Measurements from ENCODE around the gene COL6A3. TPM values are rescaled to one million over a fixed set of nuclear protein-coding genes. Genes with fewer than 3 reads are reported as not detected.

Gene COL6A3
- total RNA-seq, 1 experiment from 2014 or later: 0.57 TPM

GRCh38 chr2:237390235-237390634, 23.7 kb downstream of the COL6A3 start:
- intact Hi-C loops (cut with micrococcal nuclease; ENCODE audit: unreplicated experiment): no loop called here
- H3K9me2 ChIP-seq (ENCODE audit: insufficient read depth): no peaks in the 10 kb centered on the region
- H3K27ac ChIP-seq: no peak overlapping the region
- no peaks in the 10 kb centered on the region for H3F3A ChIP-seq (ENCODE audit: insufficient read depth, low read depth)
- H4K20me1 ChIP-seq (ENCODE audit: insufficient read depth): no peaks in the 10 kb centered on the region
- H3K36me3 ChIP-seq (ENCODE audit: low read depth): no peaks in the 10 kb centered on the region
- BruUV-seq (replicated peaks): no TSS peak
- H3K4me1 ChIP-seq (replicated peaks; ENCODE audit: insufficient read depth): no peaks in the 10 kb centered on the region
- CTCF ChIA-PET: no interaction called here
- H2AFZ ChIP-seq: no peak overlapping the region
- no peak overlapping the region for H3K4me2 ChIP-seq
- POLR2A ChIA-PET (ENCODE audit: unreplicated experiment): interaction anchor here (0.6 to 0.7 kb wide), 3 partner anchors 19 to 874 kb away, joined by 4 to 6 read pairs (median 5); no protein-coding TSS in a partner anchor
- TF ChIP-seq CTCF (conservative IDR thresholded peaks at IDR 0.05): no peak
- no peak for TF ChIP-seq EZH2 (IDR thresholded peaks at IDR 0.05; ENCODE audit: low read depth)
- H3K27me3 ChIP-seq (ENCODE audit: insufficient read depth, low read depth): peaks cover 76% of the 10 kb centered on the region
- H3K79me2 ChIP-seq (ENCODE audit: low read depth): no peaks in the 10 kb centered on the region
- no peak for DNase-seq
- no peak overlapping the region for H3K4me3 ChIP-seq
- no peaks in the 10 kb centered on the region; the same call in 1 of the 2 replicates for H3K9me3 ChIP-seq (ENCODE audit: insufficient read depth, low read depth)

GRCh38 chr2:237389831-237390230, 24.1 kb downstream of the COL6A3 start:
- TF ChIP-seq EZH2 (IDR thresholded peaks at IDR 0.05; ENCODE audit: low read depth) (no peak), CTCF (conservative IDR thresholded peaks at IDR 0.05) (no peak)
- no peaks in the 10 kb centered on the region for H3K36me3 ChIP-seq (ENCODE audit: low read depth)
- no peaks in the 10 kb centered on the region; the same call in 1 of the 2 replicates for H3K9me3 ChIP-seq (ENCODE audit: insufficient read depth, low read depth)
- ChIA-PET CTCF (no interaction called here), POLR2A (ENCODE audit: unreplicated experiment) (interaction anchor here (0.7 kb wide), 1 partner anchor 875 kb away, joined by 6 read pairs; no protein-coding TSS in a partner anchor)
- peaks cover 76% of the 10 kb centered on the region for H3K27me3 ChIP-seq (ENCODE audit: insufficient read depth, low read depth)
- H4K20me1 ChIP-seq (ENCODE audit: insufficient read depth): no peaks in the 10 kb centered on the region
- BruUV-seq (replicated peaks): no TSS peak
- H3K9me2 ChIP-seq (ENCODE audit: insufficient read depth): no peaks in the 10 kb centered on the region
- no peak overlapping the region for H2AFZ ChIP-seq
- intact Hi-C loops (cut with micrococcal nuclease; ENCODE audit: unreplicated experiment): no loop called here
- no peak for DNase-seq
- no peaks in the 10 kb centered on the region for H3K79me2 ChIP-seq (ENCODE audit: low read depth)
- H3K27ac ChIP-seq: no peak overlapping the region
- H3K4me2 ChIP-seq: no peak overlapping the region
- no peaks in the 10 kb centered on the region for H3F3A ChIP-seq (ENCODE audit: insufficient read depth, low read depth)
- no peak overlapping the region for H3K4me3 ChIP-seq
- H3K4me1 ChIP-seq (replicated peaks; ENCODE audit: insufficient read depth): no peaks in the 10 kb centered on the region

DNA sequence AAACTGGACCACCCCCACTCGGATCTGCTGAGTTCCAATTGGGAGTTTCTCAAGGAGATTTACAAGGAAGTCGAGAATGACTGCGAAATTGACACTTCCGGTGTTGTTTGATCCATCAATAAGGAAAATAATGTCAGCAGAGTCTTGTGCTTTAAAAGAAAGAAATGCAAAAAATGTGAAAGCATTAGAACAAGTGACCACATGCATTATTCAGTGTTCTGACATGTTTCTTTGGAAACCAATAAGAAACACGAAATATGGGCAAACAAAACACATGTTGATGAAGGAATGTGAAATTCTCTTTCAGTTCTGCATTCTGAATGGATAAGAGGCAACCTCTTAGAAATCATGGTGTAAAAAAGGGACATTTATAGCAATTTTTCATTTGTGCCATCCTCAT, 25.9 kb downstream of the COL6A3 start:
- DNase-seq: no peak
- intact Hi-C loops (cut with micrococcal nuclease; ENCODE audit: unreplicated experiment): no loop called here
- H4K20me1 ChIP-seq (ENCODE audit: insufficient read depth): no peaks in the 10 kb centered on the region
- POLR2A ChIA-PET (ENCODE audit: unreplicated experiment): no interaction called here
- BruUV-seq (replicated peaks): no TSS peak
- H3K79me2 ChIP-seq (ENCODE audit: low read depth): no peaks in the 10 kb centered on the region
- TF ChIP-seq CTCF (conservative IDR thresholded peaks at IDR 0.05) (no peak), EZH2 (IDR thresholded peaks at IDR 0.05; ENCODE audit: low read depth) (no peak)
- H3K9me3 ChIP-seq (ENCODE audit: insufficient read depth, low read depth): no peaks in the 10 kb centered on the region
- H3K4me2 ChIP-seq: no peak overlapping the region
- no peak overlapping the region for H3K4me3 ChIP-seq
- H3K27ac ChIP-seq: no peak overlapping the region
- peaks cover 72% of the 10 kb centered on the region for H3K27me3 ChIP-seq (ENCODE audit: insufficient read depth, low read depth)
- H2AFZ ChIP-seq: no peak overlapping the region
- H3K36me3 ChIP-seq (ENCODE audit: low read depth): no peaks in the 10 kb centered on the region
- H3F3A ChIP-seq (ENCODE audit: insufficient read depth, low read depth): no peaks in the 10 kb centered on the region
- no peaks in the 10 kb centered on the region for H3K9me2 ChIP-seq (ENCODE audit: insufficient read depth)
- H3K4me1 ChIP-seq (replicated peaks; ENCODE audit: insufficient read depth): no peaks in the 10 kb centered on the region
- CTCF ChIA-PET: no interaction called here

Data from PC-9 (cell line).